Measurements from ENCODE around the gene INPP4B. TPM values are rescaled to one million over a fixed set of nuclear protein-coding genes. Genes with fewer than 3 reads are reported as not detected.

The INPP4B gene
- total RNA-seq, 1 experiment from 2014 or later: 14.3 TPM

- no peak for TF ChIP-seq ZBTB33 (IDR thresholded peaks at IDR 0.05; ENCODE audit: extremely low read depth, insufficient replicate concordance, low read length)
- no peak for TF ChIP-seq ZFX (IDR thresholded peaks at IDR 0.05)
- no peak for TF ChIP-seq SP1 (IDR thresholded peaks at IDR 0.05; ENCODE audit: low read depth)
- no peak for TF ChIP-seq ZNF274 (IDR thresholded peaks at IDR 0.05; ENCODE audit: low read depth, low read length)
- no peak for TF ChIP-seq MAX (IDR thresholded peaks at IDR 0.05)
- no peak for TF ChIP-seq RAD21 (IDR thresholded peaks at IDR 0.05; ENCODE audit: low read depth)
- no peak for TF ChIP-seq POLR2A (IDR thresholded peaks at IDR 0.05; ENCODE audit: borderline replicate concordance, extremely low read depth, insufficient read depth, insufficient read length)
- no peak for TF ChIP-seq EZH2phosphoT487 (IDR thresholded peaks at IDR 0.05; ENCODE audit: borderline replicate concordance)
- TF ChIP-seq TCF7L2 (IDR thresholded peaks at IDR 0.05; ENCODE audit: borderline replicate concordance, extremely low read depth, insufficient read depth, insufficient read length): no peak
Measured at GRCh38 chr4:142473218-142473959, 372.7 kb downstream of the INPP4B start (continued).

- Histone ChIP-seq H3K27ac (ENCODE audit: low read depth, low read length) (no peak overlapping the region), H3K4me1 (ENCODE audit: control insufficient read depth in 1 of 2, insufficient read depth in 2 of 2, low read length in 2 of 2) (no peaks in the 10 kb centered on the region), H3K79me2 (ENCODE audit: insufficient read depth, low read length) (no peaks in the 10 kb centered on the region), H3K9ac (ENCODE audit: low read length) (no peak overlapping the region), H3K9me3 (ENCODE audit: control insufficient read depth in 1 of 2, insufficient read depth in 1 of 2, low read depth in 1 of 2, low read length in 2 of 2) (no peaks in the 10 kb centered on the region), H3K36me3 (ENCODE audit: control insufficient read depth in 1 of 2, insufficient read depth in 2 of 2, low read length in 2 of 2) (no peaks in the 10 kb centered on the region), H3K4me3 (replicated peaks in 1 of 2; ENCODE audit: low read depth in 1 of 2, low read length in 2 of 2) (no peak overlapping the region), H2AFZ (ENCODE audit: low read depth, low read length, poor library complexity, severe bottlenecking) (no peak overlapping the region), H3K4me2 (ENCODE audit: low read length) (no peak overlapping the region), H3K27me3 (ENCODE audit: insufficient read depth, low read length) (no peaks in the 10 kb centered on the region), H3K9me2 (ENCODE audit: insufficient read depth) (no peaks in the 10 kb centered on the region), H4K20me1 (ENCODE audit: insufficient read depth) (no peaks in the 10 kb centered on the region)
- ChIA-PET RAD21 (ENCODE audit: low non-redundant PET in 1 of 2, low total read pairs in 2 of 2, uncharacterized antibody in 2 of 2, unreplicated experiment in 2 of 2) (no interaction called here), CTCF (no interaction called here), POLR2A (no interaction called here)
- BruUV-seq (replicated peaks): no TSS peak
- no peak for DNase-seq (ENCODE audit: low read depth, low spot score)
- intact Hi-C loops (cut with micrococcal nuclease): no loop called here
- ATAC-seq: no peak
- TF ChIP-seq REST (IDR thresholded peaks at IDR 0.05; ENCODE audit: low read depth): no peak
- TF ChIP-seq ATF3 (IDR thresholded peaks at IDR 0.05): no peak
- no peak for TF ChIP-seq EZH2 (IDR thresholded peaks at IDR 0.05)
- no peak for TF ChIP-seq CTCF (IDR thresholded peaks at IDR 0.05 in 2 of 3, conservative IDR thresholded peaks at IDR 0.05 in 1 of 3; ENCODE audit: borderline replicate concordance in 1 of 3, insufficient read depth in 1 of 3, low read depth in 2 of 3, low read length in 2 of 3)
- no peak for TF ChIP-seq JUND (IDR thresholded peaks at IDR 0.05)
- no peak for TF ChIP-seq POLR2AphosphoS5 (IDR thresholded peaks at IDR 0.05; ENCODE audit: low read depth, low read length)
- no peak for TF ChIP-seq MAX (IDR thresholded peaks at IDR 0.05)
- no peak for TF ChIP-seq EZH2phosphoT487 (IDR thresholded peaks at IDR 0.05; ENCODE audit: borderline replicate concordance)
- TF ChIP-seq SRF (IDR thresholded peaks at IDR 0.05; ENCODE audit: low read depth): no peak
Measured at GRCh38 chr4:142467088-142467487, 379.0 kb downstream of the INPP4B start.
